Measurements from ENCODE around the gene TET3.

DNA sequence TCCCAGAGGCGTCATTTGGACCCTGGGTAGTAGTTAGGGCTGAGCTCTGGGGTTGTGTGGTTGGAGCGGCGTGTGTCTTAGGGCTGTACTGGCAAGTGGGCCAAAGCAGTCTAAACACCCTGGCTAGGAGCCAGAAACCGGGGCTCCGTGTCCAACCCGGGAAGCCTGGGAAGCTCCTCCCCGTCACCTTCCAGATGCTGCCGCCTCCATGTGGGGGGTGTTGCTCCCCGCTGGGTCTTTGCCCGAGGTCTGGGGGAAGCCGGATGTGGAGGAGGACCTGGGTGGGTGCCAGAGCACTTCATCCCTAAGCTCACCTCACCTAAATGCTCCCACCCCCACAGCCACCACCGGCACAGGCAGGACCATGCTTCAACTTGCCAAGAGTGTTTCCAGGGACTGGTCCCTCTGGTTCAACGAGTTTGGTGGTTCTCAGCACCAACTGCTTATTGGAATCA is 25.4 kb downstream of the TET3 start:
- TF ChIP-seq, protein P1, sequence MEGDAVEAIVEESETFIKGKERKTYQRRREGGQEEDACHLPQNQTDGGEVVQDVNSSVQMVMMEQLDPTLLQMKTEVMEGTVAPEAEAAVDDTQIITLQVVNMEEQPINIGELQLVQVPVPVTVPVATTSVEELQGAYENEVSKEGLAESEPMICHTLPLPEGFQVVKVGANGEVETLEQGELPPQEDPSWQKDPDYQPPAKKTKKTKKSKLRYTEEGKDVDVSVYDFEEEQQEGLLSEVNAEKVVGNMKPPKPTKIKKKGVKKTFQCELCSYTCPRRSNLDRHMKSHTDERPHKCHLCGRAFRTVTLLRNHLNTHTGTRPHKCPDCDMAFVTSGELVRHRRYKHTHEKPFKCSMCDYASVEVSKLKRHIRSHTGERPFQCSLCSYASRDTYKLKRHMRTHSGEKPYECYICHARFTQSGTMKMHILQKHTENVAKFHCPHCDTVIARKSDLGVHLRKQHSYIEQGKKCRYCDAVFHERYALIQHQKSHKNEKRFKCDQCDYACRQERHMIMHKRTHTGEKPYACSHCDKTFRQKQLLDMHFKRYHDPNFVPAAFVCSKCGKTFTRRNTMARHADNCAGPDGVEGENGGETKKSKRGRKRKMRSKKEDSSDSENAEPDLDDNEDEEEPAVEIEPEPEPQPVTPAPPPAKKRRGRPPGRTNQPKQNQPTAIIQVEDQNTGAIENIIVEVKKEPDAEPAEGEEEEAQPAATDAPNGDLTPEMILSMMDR (IDR thresholded peaks at IDR 0.05), result no peak
- no peak for TF ChIP-seq EZH2 (IDR thresholded peaks at IDR 0.05)
